Adipose tissue (tissue), 3 donors: ENCODE data around the gene ZNF207. TPM values are rescaled to one million over a fixed set of nuclear protein-coding genes. Genes with fewer than 3 reads are reported as not detected.
"Not testable (repeated sequence)": the region's sequence is repeated elsewhere in the genome, so short reads cannot be mapped to it uniquely, and the experiment has no call there.

Experiments
- H3K27ac ChIP-seq: one replicate; pipeline ENCODE4 v1.5.1; 2013; ENCODE audit warnings: low read depth, low read length
- WGBS, 3 donors: extraction: QIAGEN DNeasy Blood & Tissue Kit; methylation state at CpG; one replicate each; pipeline ENCODE4 v1.1.7; 2013; 5-methylcytosine and 5-hydroxymethylcytosine counted together
- polyA plus RNA-seq, 3 donors: library from polyadenylated mRNA; stranded (reverse); fragments of 200-250 nt; gene quantifications; one replicate each; pipeline ENCODE4 v1.2.3, GENCODE V29; 2013
- donor health status: healthy with polysubstance abuse.
- donor health status: Bipolar disorder and iron deficiency.
- donor health status: healthy.

Gene ZNF207
- polyA plus RNA-seq, 3 donors, result 40.3 to 85.6 (median 56.7) TPM

- 87 to 94% (median 87%) methylated on average over 1 of the region's 1 CpG for whole genome bisulfite sequencing, 3 donors
- no peak overlapping the region for H3K27ac ChIP-seq
Observed at GRCh38 chr17:32361270-32361669, 11.3 kb downstream of the ZNF207 start.

GRCh38 chr17:32370426-32370825 is 20.5 kb downstream of the ZNF207 start:
- WGBS, 3 donors, result 59 to 69% (median 69%) methylated on average over 1 of the region's 1 CpG

GRCh38 chr17:32382526-32383223 is 32.7 kb downstream of the ZNF207 start:
- H3K27ac ChIP-seq, result no peak overlapping the region
- WGBS, 3 donors, result 97 to 99% (median 98%) methylated on average over 5 of the region's 5 CpGs

More at GRCh38 chr17:32370426-32370825, 20.5 kb downstream of the ZNF207 start:
- no peak overlapping the region for H3K27ac ChIP-seq

- H3K27ac ChIP-seq, result no peak overlapping the region
- WGBS, 3 donors, result 90 to 96% (median 92%) methylated on average over 1 of the region's 1 CpG
Observed at GRCh38 chr17:32383926-32384434, 34.0 kb downstream of the ZNF207 start.

GRCh38 chr17:32385121-32385520 is 35.2 kb downstream of the ZNF207 start:
- WGBS, 3 donors, result 65 to 81% (median 79%) methylated on average over 7 of the region's 7 CpGs
- H3K27ac ChIP-seq, result no peak overlapping the region

- H3K27ac ChIP-seq, result no peak overlapping the region
- 61 to 96% (median 94%) methylated on average over 5 of the region's 5 CpGs for WGBS, 3 donors
Observed at GRCh38 chr17:32385971-32386370, 36.0 kb downstream of the ZNF207 start.

- no peak overlapping the region for H3K27ac ChIP-seq
Observed at GRCh38 chr17:32386844-32387243, 36.9 kb downstream of the ZNF207 start.

GRCh38 chr17:32388128-32388527 is 38.2 kb downstream of the ZNF207 start:
- H3K27ac ChIP-seq, result not testable (repeated sequence)
- 95 to 98% (median 97%) methylated on average over 14 of the region's 14 CpGs for WGBS, 3 donors

- H3K27ac ChIP-seq, result no peak overlapping the region
- 80 to 93% (median 80%) methylated on average over 6 of the region's 6 CpGs for WGBS, 3 donors
Observed at GRCh38 chr17:32388613-32389459, 38.9 kb downstream of the ZNF207 start.

GRCh38 chr17:32393904-32394303 is 43.9 kb downstream of the ZNF207 start:
- H3K27ac ChIP-seq, result no peak overlapping the region
- WGBS, 3 donors, result 93 to 98% (median 95%) methylated on average over 5 of the region's 5 CpGs

GRCh38 chr17:32396343-32396742 is 46.4 kb downstream of the ZNF207 start:
- H3K27ac ChIP-seq, result no peak overlapping the region
- WGBS, 3 donors, result 92 to 97% (median 96%) methylated on average over 5 of the region's 5 CpGs

- no peak overlapping the region for H3K27ac ChIP-seq
Observed at GRCh38 chr17:32398946-32399345, 49.0 kb downstream of the ZNF207 start.

GRCh38 chr17:32410085-32410484 is 60.1 kb downstream of the ZNF207 start:
- 96 to 100% (median 98%) methylated on average over 3 of the region's 3 CpGs for whole genome bisulfite sequencing, 3 donors
- not testable (repeated sequence) for H3K27ac ChIP-seq

GRCh38 chr17:32426894-32427293 is 76.9 kb downstream of the ZNF207 start:
- 75 to 86% (median 83%) methylated on average over 4 of the region's 4 CpGs for WGBS, 3 donors
- H3K27ac ChIP-seq, result no peak overlapping the region

- 85 to 100% (median 98%) methylated on average over 2 of the region's 2 CpGs for WGBS, 3 donors
Observed at GRCh38 chr17:32429598-32429997, 79.6 kb downstream of the ZNF207 start.

More at GRCh38 chr17:32429598-32429997, 79.6 kb downstream of the ZNF207 start:
- H3K27ac ChIP-seq, result no peak overlapping the region

Other genes starting within 250 kb of the ZNF207 start
- 10 to 100 TPM; 13.7 to 35.5 (median 25.1) TPM for gene RHOT1, start 207.7 kb upstream of the ZNF207 start, polyA plus RNA-seq
- gene RHBDL3, start 84.3 kb upstream of the ZNF207 start, polyA plus RNA-seq, result under 1 TPM; 0.08 to 0.79 (median 0.21) TPM
- 1 to 10 TPM; 6.4 to 6.8 (median 6.7) TPM for gene C17orf75, start 8.0 kb upstream of the ZNF207 start, polyA plus RNA-seq
- gene PSMD11, start 94.4 kb downstream of the ZNF207 start, polyA plus RNA-seq, result 10 to 100 TPM; 17.3 to 50.4 (median 38.0) TPM
- gene CDK5R1, start 136.8 kb downstream of the ZNF207 start, polyA plus RNA-seq, result under 1 TPM; 0.52 to 0.90 (median 0.86) TPM